ENCODE data around the gene NPHP4. TPM values are rescaled to one million over a fixed set of nuclear protein-coding genes. Genes with fewer than 3 reads are reported as not detected.

Gene NPHP4
- total RNA-seq, 1 donor from 2014 or later = 12.8 TPM

DNA sequence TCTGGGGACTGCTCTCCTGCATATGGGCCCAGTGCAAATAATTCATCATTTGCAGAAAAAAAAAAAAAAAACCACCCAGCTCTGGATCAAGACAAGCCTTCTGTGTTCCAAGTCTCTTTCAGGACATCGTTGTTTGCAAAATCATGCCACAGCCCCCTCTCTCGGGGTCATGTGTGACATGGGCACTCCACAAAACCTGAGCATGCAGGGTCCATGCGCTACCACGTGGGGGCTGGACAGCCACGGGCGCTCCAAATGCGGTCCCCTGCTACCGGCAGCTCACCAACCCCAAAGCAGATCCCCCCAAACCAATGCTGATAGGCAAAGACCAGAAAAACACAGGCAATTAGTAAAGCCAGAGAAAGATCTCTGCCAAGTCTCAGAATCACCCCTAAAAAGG is 17.6 kb downstream of the NPHP4 start:
- no peak overlapping the region for H3K27ac Mint-ChIP-seq (ENCODE audit: unreplicated experiment)

DNA sequence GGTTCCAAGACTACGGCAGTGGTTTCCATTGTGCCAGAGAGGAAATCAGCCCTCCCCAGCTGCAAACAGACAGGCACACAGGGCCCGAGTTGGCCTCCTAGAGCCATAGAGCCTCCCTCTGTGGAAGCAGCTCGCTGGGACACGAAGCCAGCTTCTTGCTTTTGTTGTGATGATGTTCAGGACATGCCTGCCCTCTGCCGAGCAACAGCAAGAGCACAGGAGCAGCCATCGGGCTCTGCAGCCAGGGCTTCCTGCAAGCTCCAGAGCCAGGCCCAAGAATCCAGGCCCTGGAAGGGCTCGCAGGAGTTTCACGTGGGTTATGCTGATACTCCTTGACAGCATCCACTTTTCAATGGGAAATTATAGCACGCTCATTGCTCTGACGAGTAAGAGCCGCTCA is 18.5 kb downstream of the NPHP4 start:
- TF ChIP-seq, protein P1, sequence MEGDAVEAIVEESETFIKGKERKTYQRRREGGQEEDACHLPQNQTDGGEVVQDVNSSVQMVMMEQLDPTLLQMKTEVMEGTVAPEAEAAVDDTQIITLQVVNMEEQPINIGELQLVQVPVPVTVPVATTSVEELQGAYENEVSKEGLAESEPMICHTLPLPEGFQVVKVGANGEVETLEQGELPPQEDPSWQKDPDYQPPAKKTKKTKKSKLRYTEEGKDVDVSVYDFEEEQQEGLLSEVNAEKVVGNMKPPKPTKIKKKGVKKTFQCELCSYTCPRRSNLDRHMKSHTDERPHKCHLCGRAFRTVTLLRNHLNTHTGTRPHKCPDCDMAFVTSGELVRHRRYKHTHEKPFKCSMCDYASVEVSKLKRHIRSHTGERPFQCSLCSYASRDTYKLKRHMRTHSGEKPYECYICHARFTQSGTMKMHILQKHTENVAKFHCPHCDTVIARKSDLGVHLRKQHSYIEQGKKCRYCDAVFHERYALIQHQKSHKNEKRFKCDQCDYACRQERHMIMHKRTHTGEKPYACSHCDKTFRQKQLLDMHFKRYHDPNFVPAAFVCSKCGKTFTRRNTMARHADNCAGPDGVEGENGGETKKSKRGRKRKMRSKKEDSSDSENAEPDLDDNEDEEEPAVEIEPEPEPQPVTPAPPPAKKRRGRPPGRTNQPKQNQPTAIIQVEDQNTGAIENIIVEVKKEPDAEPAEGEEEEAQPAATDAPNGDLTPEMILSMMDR (IDR thresholded peaks at IDR 0.05) = no peak

More for the DNA sequence above, 17.6 kb downstream of the NPHP4 start:
- TF ChIP-seq, protein P1 (IDR thresholded peaks at IDR 0.05) = no peak
- Mint-ChIP-seq H3K9me3 (ENCODE audit: unreplicated experiment) (no peaks in the 10 kb centered on the region), H3K4me3 (ENCODE audit: unreplicated experiment) (no peak overlapping the region), H3K36me3 (ENCODE audit: unreplicated experiment) (peaks cover 11% of the 10 kb centered on the region), H3K27me3 (ENCODE audit: unreplicated experiment) (no peaks in the 10 kb centered on the region), H3K4me1 (ENCODE audit: unreplicated experiment) (no peaks in the 10 kb centered on the region)
- no peak for DNase-seq (ENCODE audit: extremely low spot score, unreplicated experiment)

DNA sequence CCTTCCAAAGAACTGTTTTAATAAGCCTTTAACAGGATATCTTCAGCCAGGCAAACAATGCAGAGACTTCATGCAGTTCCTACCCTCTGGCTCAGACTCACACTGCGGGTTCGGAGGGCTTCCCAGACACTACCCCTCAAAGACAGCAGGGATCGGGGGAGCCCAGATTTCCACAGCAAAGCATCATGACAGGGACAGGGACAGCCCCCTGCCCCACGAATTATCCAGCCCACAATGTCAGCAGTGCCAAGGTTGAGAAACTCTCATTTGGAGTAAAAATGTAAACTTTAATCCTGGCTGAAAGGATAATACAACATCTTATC is 20.1 kb downstream of the NPHP4 start:
- H3K27me3 Mint-ChIP-seq (ENCODE audit: unreplicated experiment) = no peaks in the 10 kb centered on the region
- H3K4me1 Mint-ChIP-seq (ENCODE audit: unreplicated experiment) = no peaks in the 10 kb centered on the region
- DNase-seq (ENCODE audit: extremely low spot score, unreplicated experiment) = no peak
- no peak overlapping the region for H3K4me3 Mint-ChIP-seq (ENCODE audit: unreplicated experiment)
- H3K36me3 Mint-ChIP-seq (ENCODE audit: unreplicated experiment) = peaks cover 6% of the 10 kb centered on the region
- TF ChIP-seq, protein P1 (IDR thresholded peaks at IDR 0.05) = no peak
- H3K27ac Mint-ChIP-seq (ENCODE audit: unreplicated experiment) = no peak overlapping the region
- no peaks in the 10 kb centered on the region for H3K9me3 Mint-ChIP-seq (ENCODE audit: unreplicated experiment)

More for the DNA sequence above, 18.5 kb downstream of the NPHP4 start:
- Mint-ChIP-seq H3K9me3 (ENCODE audit: unreplicated experiment) (no peaks in the 10 kb centered on the region), H3K4me3 (ENCODE audit: unreplicated experiment) (no peak overlapping the region), H3K27ac (ENCODE audit: unreplicated experiment) (no peak overlapping the region), H3K4me1 (ENCODE audit: unreplicated experiment) (no peaks in the 10 kb centered on the region), H3K36me3 (ENCODE audit: unreplicated experiment) (peaks cover 10% of the 10 kb centered on the region), H3K27me3 (ENCODE audit: unreplicated experiment) (no peaks in the 10 kb centered on the region)
- no peak for DNase-seq (ENCODE audit: extremely low spot score, unreplicated experiment)

DNA sequence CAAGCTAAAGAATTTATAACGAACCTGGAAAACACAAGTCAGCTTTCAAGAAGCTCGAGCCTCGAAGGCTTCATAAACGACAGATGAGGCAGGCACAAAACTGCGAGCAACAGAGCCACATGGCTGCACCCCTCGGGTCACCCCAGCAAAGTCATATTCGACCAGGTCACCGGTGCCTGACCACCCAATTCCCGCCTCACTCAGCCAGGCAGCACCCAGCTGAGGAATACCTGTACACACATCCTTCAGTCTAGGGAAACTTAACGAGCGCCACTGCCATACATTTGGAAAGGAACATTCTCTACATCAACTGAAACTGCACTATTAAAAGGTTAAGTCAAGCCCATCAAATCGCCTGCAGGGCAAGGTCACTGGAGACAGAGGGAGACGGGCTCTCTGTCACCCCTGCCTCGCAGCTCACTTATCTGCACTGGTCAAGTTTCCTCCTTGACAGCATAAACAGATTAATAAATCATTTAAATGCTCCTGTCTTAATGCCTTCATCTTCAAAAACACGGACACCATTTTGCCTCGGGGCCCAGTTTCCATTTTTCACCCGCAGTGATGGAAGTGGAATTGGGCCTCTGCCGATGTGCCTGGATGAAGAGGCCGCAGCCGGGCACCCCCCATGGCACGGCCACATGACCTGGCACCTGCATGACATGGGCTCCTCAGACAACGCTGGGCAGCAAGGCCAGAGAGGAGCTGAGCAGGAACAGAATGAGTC is 20.6 kb downstream of the NPHP4 start:
- no peaks in the 10 kb centered on the region for H3K9me3 Mint-ChIP-seq (ENCODE audit: unreplicated experiment)
- TF ChIP-seq, protein P1 (IDR thresholded peaks at IDR 0.05) = no peak
- no peaks in the 10 kb centered on the region for H3K4me1 Mint-ChIP-seq (ENCODE audit: unreplicated experiment)
- no peak overlapping the region for H3K27ac Mint-ChIP-seq (ENCODE audit: unreplicated experiment)
- H3K4me3 Mint-ChIP-seq (ENCODE audit: unreplicated experiment) = no peak overlapping the region
- H3K36me3 Mint-ChIP-seq (ENCODE audit: unreplicated experiment) = peaks cover 6% of the 10 kb centered on the region
- DNase-seq (ENCODE audit: extremely low spot score, unreplicated experiment) = no peak
- no peaks in the 10 kb centered on the region for H3K27me3 Mint-ChIP-seq (ENCODE audit: unreplicated experiment)

DNA sequence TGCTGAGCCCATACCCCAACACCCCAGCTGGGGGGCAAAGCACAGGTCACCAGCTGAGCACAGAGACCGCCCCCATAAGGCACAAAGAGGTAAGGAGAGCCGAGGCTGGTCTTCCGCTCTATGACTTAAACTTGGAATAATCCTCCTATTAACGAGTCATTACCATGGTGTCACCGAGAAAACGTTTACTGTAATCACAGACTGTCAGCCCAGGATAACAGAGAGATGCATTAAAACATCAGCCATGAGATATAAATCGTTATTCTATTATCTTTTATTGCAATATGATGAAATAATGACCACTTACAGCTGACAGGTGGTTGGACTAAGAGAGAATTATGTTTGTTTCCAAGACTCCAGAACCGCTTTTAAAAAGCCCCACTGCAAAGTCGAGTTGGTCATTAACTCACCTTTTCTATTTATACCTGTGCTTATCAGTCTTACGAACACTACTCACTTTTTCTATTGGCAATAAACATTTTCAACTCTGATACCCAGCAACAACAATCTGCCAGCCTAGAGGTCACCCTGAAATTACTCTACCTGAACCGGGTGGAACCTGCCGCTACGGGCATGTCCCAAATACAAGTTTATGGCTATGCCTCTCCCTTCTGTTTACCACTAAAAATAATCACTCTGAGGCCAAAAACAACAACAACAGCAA is 21.5 kb downstream of the NPHP4 start:
- Mint-ChIP-seq H3K27ac (ENCODE audit: unreplicated experiment) (no peak overlapping the region), H3K4me3 (ENCODE audit: unreplicated experiment) (no peak overlapping the region), H3K36me3 (ENCODE audit: unreplicated experiment) (peaks cover 6% of the 10 kb centered on the region), H3K4me1 (ENCODE audit: unreplicated experiment) (no peaks in the 10 kb centered on the region), H3K27me3 (ENCODE audit: unreplicated experiment) (no peaks in the 10 kb centered on the region), H3K9me3 (ENCODE audit: unreplicated experiment) (no peaks in the 10 kb centered on the region)
- TF ChIP-seq, protein P1 (IDR thresholded peaks at IDR 0.05) = no peak
- DNase-seq (ENCODE audit: extremely low spot score, unreplicated experiment) = no peak
